Neural cell (in vitro differentiated cells): ENCODE measurements around the gene MYCBPAP. TPM values are rescaled to one million over a fixed set of nuclear protein-coding genes. Genes with fewer than 3 reads are reported as not detected.

Source experiments
- H2AFZ ChIP-seq: fragments of 200-600, 300-800 bp; sonication (generic), shearing (Covaris generic); 2 replicates; pipeline ENCODE4 v1.6.0; 2014; ENCODE audit warnings: low read depth, mild to moderate bottlenecking, antibody characterized with exemption, low read length, moderate library complexity
- H3F3A ChIP-seq: fragments of 200-600 bp; shearing (Covaris generic); 2 replicates; pipeline ENCODE4 v1.6.1; 2016; ENCODE audit warnings: mild to moderate bottlenecking, moderate library complexity, mixed read lengths, antibody characterized with exemption, low read length; ENCODE audit not compliant: insufficient read depth, poor library complexity, severe bottlenecking
- H3K27ac ChIP-seq: fragments of 200-600, 300-800 bp; sonication (generic), shearing (Covaris generic); 2 replicates; pipeline ENCODE4 v1.5.1; 2014; ENCODE audit warnings: mild to moderate bottlenecking, low read length, moderate library complexity
- H3K27me3 ChIP-seq: fragments of 300-800, 200-600 bp; sonication (generic), shearing (Covaris generic); 2 replicates; pipeline ENCODE4 v1.6.0; 2014; ENCODE audit warnings: mild to moderate bottlenecking, low read depth, low read length, moderate library complexity; ENCODE audit not compliant: insufficient read depth
- H3K36me3 ChIP-seq: fragments of 300-800, 200-600 bp; sonication (generic), shearing (Covaris generic); 2 replicates; pipeline ENCODE4 v1.5.1; 2014; ENCODE audit warnings: mild to moderate bottlenecking, antibody characterized with exemption, low read length, moderate library complexity; ENCODE audit not compliant: insufficient read depth
- H3K4me2 ChIP-seq: fragments of 300-800, 200-600 bp; sonication (generic), shearing (Covaris generic); 2 replicates; pipeline ENCODE4 v1.6.0; 2014; ENCODE audit warnings: mild to moderate bottlenecking, low read length
- H3K4me3 ChIP-seq: fragments of 300-800, 200-600 bp; sonication (generic), shearing (Covaris generic); 2 replicates; pipeline ENCODE4 v1.5.1; 2014; ENCODE audit warnings: mild to moderate bottlenecking, low read length, moderate library complexity
- H3K79me2 ChIP-seq: fragments of 200-600 bp; shearing (Covaris generic); replicated peaks from 2 replicates; pipeline ENCODE4 v1.6.0; 2014; ENCODE audit warnings: mild to moderate bottlenecking, low read length, moderate library complexity; ENCODE audit not compliant: insufficient read depth
- H3K9ac ChIP-seq: fragments of 300-800, 200-600 bp; sonication (generic), shearing (Covaris generic); 2 replicates; pipeline ENCODE4 v1.6.1; 2016; ENCODE audit warnings: mild to moderate bottlenecking, low read length, mixed read lengths
- H3K9me2 ChIP-seq: fragments of 200-600 bp; shearing (Covaris generic); 2 replicates; pipeline ENCODE4 v1.6.1; 2016; ENCODE audit warnings: mild to moderate bottlenecking, low read length, mixed read lengths; ENCODE audit not compliant: insufficient read depth
- H3K9me3 ChIP-seq: fragments of 200-600, 300-800 bp; sonication (generic), shearing (Covaris generic); 2 replicates; pipeline ENCODE4 v1.6.1; 2016; ENCODE audit warnings: mild to moderate bottlenecking, mixed run types, low read length, moderate library complexity, mixed read lengths
- H4K20me1 ChIP-seq: fragments of 200-600 bp; shearing (Covaris generic); 2 replicates; pipeline ENCODE4 v1.6.1; 2016; ENCODE audit warnings: mild to moderate bottlenecking, mixed run types; ENCODE audit not compliant: insufficient read depth
- EP300 ChIP-seq: fragments of 450-650 bp; conservative IDR thresholded peaks from 2 replicates; pipeline ENCODE4 v1.6.1; 2014; ENCODE audit warnings: antibody characterized with exemption, mild to moderate bottlenecking, moderate library complexity; ENCODE audit not compliant: poor library complexity, severe bottlenecking
- EZH2 ChIP-seq: fragments of 200-600, 300-800 bp; shearing (Covaris generic), sonication (generic); IDR thresholded peaks from 2 replicates; pipeline ENCODE4 v1.6.1; 2014; ENCODE audit warnings: antibody characterized with exemption, low read length, borderline replicate concordance, mild to moderate bottlenecking; ENCODE audit not compliant: insufficient read depth, poor library complexity, severe bottlenecking
- MXI1 ChIP-seq: fragments of 450-650 bp; conservative IDR thresholded peaks from 2 replicates; pipeline ENCODE4 v1.6.1; 2014; ENCODE audit warnings: antibody characterized with exemption, mild to moderate bottlenecking; ENCODE audit not compliant: poor library complexity, severe bottlenecking
- POLR2AphosphoS5 ChIP-seq: IDR thresholded peaks from 2 replicates; pipeline ENCODE4 v1.6.1; 2012
- RAD21 ChIP-seq: fragments of 450-650 bp; conservative IDR thresholded peaks from 2 replicates; pipeline ENCODE4 v1.6.1; 2014; ENCODE audit warnings: antibody characterized with exemption, mild to moderate bottlenecking, moderate library complexity
- SMC3 ChIP-seq: fragments of 450-650 bp; conservative IDR thresholded peaks from 2 replicates; pipeline ENCODE4 v1.6.1; 2014; ENCODE audit warnings: antibody characterized with exemption, mild to moderate bottlenecking, moderate library complexity; ENCODE audit not compliant: poor library complexity
- TAF1 ChIP-seq: IDR thresholded peaks from 2 replicates; pipeline ENCODE4 v1.6.1; 2012; ENCODE audit warnings: low read depth
- polyA plus RNA-seq: library from polyadenylated mRNA; depleted of rRNA; stranded (reverse); fragments of >200 nt; gene quantifications from 2 replicates; pipeline ENCODE4 v1.2.3, GENCODE V29; 2014
- TF ChIP-seq, protein P1 (sequence below): IDR thresholded peaks from 2 replicates; pipeline ENCODE4 v1.6.1; 2012; ENCODE audit warnings: borderline replicate concordance
- TF ChIP-seq, protein P2 (sequence below): fragments of 450-650 bp; IDR thresholded peaks from 2 replicates; pipeline ENCODE4 v1.5.1; 2014; ENCODE audit warnings: antibody characterized with exemption, mild to moderate bottlenecking, moderate library complexity; ENCODE audit not compliant: poor library complexity, severe bottlenecking

MYCBPAP gene
- polyA plus RNA-seq, 1 donor from 2014 or later = 0.35 TPM

DNA sequence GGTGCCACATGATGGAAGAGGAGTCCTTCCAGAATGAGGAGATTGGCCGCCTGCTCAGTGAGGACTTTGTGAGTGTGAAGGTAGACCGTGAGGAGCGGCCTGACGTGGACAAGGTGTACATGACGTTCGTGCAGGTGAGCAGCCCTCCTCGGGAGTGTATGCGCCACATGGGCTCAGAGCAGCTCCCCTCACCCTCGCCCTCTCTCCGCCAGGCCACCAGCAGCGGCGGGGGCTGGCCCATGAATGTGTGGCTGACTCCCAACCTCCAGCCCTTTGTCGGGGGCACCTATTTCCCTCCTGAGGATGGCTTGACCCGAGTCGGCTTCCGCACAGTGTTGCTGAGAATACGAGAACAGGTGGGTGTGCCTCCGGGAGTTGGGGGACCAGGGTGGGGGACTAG is 40.6 kb downstream of the MYCBPAP start:
- no peak overlapping the region for H3K27ac ChIP-seq
- no peak overlapping the region for H3K4me2 ChIP-seq
- no peak overlapping the region for H2AFZ ChIP-seq
- no peaks in the 10 kb centered on the region for H4K20me1 ChIP-seq
- no peak overlapping the region for H3K4me3 ChIP-seq
- no peaks in the 10 kb centered on the region for H3K79me2 ChIP-seq
- H3F3A ChIP-seq = no peaks in the 10 kb centered on the region
- no peaks in the 10 kb centered on the region for H3K36me3 ChIP-seq
- no peak overlapping the region for H3K9ac ChIP-seq
- H3K9me3 ChIP-seq = no peaks in the 10 kb centered on the region
- H3K27me3 ChIP-seq = no peaks in the 10 kb centered on the region
- TF ChIP-seq, protein P1, sequence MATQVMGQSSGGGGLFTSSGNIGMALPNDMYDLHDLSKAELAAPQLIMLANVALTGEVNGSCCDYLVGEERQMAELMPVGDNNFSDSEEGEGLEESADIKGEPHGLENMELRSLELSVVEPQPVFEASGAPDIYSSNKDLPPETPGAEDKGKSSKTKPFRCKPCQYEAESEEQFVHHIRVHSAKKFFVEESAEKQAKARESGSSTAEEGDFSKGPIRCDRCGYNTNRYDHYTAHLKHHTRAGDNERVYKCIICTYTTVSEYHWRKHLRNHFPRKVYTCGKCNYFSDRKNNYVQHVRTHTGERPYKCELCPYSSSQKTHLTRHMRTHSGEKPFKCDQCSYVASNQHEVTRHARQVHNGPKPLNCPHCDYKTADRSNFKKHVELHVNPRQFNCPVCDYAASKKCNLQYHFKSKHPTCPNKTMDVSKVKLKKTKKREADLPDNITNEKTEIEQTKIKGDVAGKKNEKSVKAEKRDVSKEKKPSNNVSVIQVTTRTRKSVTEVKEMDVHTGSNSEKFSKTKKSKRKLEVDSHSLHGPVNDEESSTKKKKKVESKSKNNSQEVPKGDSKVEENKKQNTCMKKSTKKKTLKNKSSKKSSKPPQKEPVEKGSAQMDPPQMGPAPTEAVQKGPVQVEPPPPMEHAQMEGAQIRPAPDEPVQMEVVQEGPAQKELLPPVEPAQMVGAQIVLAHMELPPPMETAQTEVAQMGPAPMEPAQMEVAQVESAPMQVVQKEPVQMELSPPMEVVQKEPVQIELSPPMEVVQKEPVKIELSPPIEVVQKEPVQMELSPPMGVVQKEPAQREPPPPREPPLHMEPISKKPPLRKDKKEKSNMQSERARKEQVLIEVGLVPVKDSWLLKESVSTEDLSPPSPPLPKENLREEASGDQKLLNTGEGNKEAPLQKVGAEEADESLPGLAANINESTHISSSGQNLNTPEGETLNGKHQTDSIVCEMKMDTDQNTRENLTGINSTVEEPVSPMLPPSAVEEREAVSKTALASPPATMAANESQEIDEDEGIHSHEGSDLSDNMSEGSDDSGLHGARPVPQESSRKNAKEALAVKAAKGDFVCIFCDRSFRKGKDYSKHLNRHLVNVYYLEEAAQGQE = no peak
- TF ChIP-seq EP300 = no peak
- no peak for TF ChIP-seq TAF1
- TF ChIP-seq, protein P2, sequence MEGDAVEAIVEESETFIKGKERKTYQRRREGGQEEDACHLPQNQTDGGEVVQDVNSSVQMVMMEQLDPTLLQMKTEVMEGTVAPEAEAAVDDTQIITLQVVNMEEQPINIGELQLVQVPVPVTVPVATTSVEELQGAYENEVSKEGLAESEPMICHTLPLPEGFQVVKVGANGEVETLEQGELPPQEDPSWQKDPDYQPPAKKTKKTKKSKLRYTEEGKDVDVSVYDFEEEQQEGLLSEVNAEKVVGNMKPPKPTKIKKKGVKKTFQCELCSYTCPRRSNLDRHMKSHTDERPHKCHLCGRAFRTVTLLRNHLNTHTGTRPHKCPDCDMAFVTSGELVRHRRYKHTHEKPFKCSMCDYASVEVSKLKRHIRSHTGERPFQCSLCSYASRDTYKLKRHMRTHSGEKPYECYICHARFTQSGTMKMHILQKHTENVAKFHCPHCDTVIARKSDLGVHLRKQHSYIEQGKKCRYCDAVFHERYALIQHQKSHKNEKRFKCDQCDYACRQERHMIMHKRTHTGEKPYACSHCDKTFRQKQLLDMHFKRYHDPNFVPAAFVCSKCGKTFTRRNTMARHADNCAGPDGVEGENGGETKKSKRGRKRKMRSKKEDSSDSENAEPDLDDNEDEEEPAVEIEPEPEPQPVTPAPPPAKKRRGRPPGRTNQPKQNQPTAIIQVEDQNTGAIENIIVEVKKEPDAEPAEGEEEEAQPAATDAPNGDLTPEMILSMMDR = no peak
- no peak for TF ChIP-seq RAD21
- TF ChIP-seq SMC3 = no peak
- TF ChIP-seq EZH2 = no peak
- no peaks in the 10 kb centered on the region for H3K9me2 ChIP-seq

DNA sequence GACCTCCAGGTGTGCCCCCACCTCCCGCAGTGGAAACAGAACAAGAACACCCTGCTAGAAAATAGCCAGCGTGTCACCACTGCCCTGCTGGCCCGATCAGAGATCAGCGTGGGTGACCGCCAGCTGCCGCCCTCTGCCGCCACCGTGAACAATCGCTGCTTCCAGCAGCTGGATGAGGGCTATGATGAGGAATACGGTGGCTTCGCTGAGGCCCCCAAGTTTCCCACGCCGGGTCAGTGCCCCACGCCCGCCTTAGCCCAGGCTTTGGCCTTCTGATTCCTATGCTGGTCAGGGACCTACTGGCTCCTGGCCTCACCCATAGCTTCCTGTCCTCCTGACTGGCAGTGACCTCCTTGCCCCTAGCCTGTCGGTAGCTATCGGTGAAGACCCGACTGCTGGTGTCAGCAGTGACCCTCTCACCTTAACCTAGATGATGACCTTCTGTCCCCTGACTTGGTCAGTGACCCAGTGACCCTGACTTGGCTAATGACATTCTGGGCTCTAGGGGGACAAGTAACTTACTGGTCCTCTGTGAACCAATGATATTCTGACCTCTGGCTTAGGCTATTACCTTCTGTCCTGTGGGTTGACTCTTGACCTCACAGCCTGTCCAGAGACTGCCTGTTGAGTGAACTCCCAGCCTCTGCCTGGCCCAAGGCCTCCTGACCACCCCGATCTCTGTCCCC is 41.2 kb downstream of the MYCBPAP start:
- no peaks in the 10 kb centered on the region for H3K27me3 ChIP-seq
- no peak overlapping the region for H3K27ac ChIP-seq
- no peak overlapping the region for H2AFZ ChIP-seq
- no peak overlapping the region for H3K9ac ChIP-seq
- no peaks in the 10 kb centered on the region for H3F3A ChIP-seq
- no peak overlapping the region for H3K4me2 ChIP-seq
- H3K9me2 ChIP-seq = no peaks in the 10 kb centered on the region
- H3K9me3 ChIP-seq = no peaks in the 10 kb centered on the region
- TF ChIP-seq POLR2AphosphoS5 = no peak
- no peak for TF ChIP-seq EP300
- no peak for TF ChIP-seq TAF1
- no peak for TF ChIP-seq MXI1
- TF ChIP-seq, protein P2 = no peak
- no peak for TF ChIP-seq SMC3
- no peak for TF ChIP-seq EZH2
- TF ChIP-seq, protein P1 = no peak
- H3K36me3 ChIP-seq = no peaks in the 10 kb centered on the region
- H3K4me3 ChIP-seq = no peak overlapping the region
- no peaks in the 10 kb centered on the region for H3K79me2 ChIP-seq
- H4K20me1 ChIP-seq = no peaks in the 10 kb centered on the region
